HG03025 (cell line): Measurements from ENCODE around the gene GALNT17.
"Not testable (repeated sequence)": the region's sequence is repeated elsewhere in the genome, so short reads cannot be mapped to it uniquely, and the experiment has no call there.

ENCODE experiments used
- ATAC-seq: cut with Tn5 transposase; IDR thresholded peaks from one replicate; pipeline ENCODE4 v1.9.1; 2021; ENCODE audit warnings: mild to moderate bottlenecking, moderate library complexity; ENCODE audit not compliant: unreplicated experiment, low FRiP score

Gene GALNT17

DNA sequence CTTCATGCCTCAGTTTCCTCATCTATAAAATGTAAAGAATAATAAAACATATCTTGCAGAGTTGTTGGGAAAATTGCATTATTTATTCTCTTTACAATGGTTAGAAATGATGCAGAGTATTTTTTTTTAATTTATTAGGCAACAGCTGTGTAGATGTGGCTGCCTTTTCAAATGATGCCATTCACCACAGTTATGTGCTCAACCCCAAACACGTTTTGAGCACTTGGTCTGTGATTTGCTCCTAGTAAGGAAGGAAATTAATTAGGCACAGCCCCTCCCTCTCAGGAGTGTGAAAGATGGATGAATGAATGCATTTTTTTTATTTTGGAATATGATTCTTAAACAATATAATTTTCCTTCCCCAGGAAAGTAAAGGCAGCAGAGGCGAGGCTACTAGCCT, 575.1 kb downstream of the GALNT17 start:
- no peak for ATAC-seq

DNA sequence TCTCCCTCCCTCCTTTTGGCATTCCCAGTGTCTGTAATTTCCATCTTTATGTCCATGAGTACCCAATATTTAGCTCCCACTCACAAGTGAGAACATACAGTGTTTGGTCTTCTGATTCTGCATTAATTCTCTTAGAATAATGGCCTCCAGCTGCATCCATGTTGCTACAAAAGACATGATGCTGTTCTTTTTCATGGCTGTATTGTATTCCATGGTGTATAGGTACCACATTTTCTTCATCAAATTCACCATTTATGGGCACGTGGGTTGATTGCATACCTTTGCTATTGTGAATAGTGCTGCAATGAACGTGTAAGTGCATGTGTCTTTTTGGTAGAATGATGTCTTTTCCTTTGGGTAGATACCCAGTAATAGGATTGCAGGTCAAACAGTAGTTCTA, 576.8 kb downstream of the GALNT17 start:
- no peak for ATAC-seq

DNA sequence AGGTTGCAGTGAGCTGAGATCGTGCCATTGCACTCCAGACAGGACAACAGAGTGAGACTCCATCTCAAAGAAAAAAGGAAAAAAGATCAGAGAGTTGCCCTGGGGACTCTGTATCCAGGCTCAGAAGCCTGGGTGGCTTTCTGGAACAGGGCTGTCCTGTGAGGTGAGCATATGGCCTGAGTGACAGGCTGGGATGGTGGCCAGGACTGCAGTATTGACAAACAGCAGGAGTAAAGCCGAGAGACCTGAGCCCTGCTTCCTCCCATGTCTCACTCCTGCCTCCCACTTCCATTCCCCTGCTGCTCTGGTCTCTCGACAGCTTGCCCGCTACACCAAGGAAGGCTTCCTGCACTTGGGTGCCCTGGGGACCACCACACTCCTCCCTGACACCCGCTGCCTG, 578.5 kb downstream of the GALNT17 start:
- no peak for ATAC-seq

DNA sequence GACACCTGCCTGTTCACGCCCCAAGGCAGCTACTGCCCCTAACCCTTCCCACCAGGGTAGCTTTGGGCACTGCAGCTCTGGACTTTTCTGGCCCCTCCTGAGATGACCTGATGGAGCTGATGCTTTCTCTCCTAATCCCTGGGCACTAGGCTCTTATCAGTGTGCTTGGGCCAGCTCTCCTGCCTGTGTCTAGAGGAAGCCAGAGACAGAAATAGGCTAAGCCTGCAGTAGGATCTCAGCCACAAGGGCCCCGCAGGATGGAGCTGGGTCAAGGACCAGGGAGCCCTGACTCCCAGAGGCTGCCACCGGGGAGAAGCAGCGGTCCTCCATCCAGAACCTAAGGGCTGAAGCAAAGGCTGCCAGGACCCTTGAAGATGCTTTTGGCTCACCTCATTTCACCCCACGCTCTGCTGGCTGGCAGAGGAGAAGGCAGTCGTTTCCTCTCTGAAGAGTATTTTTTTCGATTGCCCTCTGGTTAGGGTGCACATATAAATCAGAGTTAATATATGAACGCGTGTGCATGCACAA, 580.8 kb downstream of the GALNT17 start:
- ATAC-seq: no peak

DNA sequence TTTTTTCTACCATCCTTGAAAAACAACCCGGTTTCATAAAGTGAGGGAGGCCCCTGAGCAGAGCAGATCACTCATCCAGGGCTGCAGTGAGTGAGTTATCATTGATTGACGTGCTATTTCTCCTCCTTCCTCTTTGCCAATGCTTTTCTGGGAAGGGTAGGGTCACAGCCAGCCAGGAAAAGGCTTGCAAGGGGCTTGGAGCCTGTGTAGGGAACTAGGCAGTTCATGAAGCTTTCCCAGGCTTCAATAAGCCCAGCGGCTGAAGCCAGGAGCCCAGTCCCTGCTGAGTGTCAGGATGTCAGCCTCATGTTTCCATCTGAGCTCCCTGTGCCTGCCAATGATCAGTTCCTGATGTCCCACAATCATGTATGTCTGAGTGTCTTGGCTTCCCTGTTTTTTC, 584.7 kb downstream of the GALNT17 start:
- ATAC-seq: no peak

DNA sequence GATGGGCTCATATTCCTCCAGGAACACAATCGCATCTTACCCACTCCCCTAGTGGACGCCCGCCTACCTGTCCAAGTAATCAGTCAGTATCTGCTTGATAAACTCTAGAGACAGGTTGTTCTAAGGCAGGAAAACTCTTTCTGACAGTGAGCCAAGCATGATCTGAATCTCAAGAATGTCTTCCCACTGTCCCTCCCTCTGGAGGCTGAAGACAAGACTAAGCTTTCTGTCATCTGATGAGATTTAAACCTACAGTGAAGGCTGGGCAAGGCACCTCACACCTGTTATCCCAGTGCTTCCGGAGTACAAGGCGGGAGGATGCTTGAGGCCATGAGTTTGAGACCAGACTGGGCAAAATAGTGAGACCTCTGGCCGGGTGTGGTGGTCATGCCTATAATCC, 586.6 kb downstream of the GALNT17 start:
- no peak for ATAC-seq

DNA sequence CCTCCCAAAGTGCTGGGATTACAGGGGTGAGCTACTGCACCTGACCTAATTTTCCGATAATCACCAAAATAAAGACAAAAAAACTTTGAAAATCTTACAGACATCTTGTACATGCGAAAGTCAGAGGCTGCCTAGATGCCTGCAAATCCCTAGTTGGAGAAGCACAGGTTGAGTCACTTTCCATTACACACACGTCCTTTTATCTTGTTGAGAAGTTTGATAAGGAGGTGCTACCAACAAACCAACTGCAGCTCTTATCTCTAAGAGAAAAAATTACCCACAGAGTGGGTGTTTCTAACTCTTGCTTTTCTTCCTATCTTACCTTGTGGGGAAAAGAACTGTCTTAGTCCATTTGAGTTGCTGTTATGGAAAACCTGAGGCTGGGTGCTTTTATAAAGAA, 589.8 kb downstream of the GALNT17 start:
- no peak for ATAC-seq

DNA sequence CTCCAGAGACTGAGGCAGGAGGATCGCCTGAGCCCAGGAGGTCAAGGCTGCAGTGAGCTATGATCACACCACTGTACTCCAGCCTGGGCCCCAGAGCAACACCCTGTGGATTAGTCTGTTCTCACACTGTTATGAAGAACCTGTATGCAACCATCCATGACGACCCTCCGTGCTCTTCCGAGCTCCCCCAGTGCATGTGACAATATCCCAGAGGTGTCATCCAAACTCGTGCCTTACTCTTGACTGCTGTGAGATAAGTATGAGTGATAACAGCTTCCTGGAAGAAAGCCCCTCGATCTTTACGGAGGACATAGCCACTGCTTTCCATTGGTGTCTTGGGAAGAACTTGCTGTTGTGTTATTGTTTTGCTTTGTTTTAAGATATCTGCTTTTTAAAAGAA, 591.9 kb downstream of the GALNT17 start:
- ATAC-seq: no peak

DNA sequence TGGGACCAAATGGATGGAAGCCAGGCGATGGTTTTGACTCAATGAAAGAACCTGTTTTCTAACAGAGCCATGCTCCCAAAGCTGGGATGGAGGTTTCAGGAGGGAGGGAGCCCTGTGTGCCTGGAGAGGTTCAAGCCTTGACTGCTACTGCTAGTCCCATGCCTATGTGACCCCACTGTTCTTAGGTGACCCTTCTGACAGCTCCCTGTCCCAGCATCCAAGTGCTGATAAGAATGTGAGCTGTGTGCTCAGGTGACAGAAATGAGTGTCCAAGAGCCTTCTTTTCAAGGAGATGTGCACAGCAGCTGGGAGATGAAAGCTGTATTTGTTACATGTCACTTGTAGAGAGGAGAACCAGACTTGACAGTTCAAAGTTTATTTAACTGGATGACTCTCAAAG, 595.4 kb downstream of the GALNT17 start:
- ATAC-seq: no peak

DNA sequence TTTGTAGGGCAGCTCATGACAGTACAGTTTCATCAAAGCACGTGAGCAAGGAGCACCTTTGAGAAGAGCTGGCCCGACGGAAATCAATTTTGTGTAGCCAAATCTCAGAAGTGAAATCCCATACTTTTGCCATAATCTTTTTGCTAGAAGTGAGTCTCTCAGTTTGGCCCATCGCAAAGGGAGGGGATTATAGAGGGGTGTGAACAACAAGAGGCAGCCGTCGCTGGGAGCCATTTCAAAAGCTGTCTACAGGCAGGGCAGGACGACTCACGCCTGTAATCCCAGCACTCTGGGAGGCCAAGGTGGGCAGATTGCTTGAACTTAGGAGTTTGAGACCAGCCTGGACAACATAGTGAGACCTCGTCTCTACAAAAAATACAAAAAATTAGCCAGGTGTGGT, 599.8 kb downstream of the GALNT17 start:
- no peak for ATAC-seq

DNA sequence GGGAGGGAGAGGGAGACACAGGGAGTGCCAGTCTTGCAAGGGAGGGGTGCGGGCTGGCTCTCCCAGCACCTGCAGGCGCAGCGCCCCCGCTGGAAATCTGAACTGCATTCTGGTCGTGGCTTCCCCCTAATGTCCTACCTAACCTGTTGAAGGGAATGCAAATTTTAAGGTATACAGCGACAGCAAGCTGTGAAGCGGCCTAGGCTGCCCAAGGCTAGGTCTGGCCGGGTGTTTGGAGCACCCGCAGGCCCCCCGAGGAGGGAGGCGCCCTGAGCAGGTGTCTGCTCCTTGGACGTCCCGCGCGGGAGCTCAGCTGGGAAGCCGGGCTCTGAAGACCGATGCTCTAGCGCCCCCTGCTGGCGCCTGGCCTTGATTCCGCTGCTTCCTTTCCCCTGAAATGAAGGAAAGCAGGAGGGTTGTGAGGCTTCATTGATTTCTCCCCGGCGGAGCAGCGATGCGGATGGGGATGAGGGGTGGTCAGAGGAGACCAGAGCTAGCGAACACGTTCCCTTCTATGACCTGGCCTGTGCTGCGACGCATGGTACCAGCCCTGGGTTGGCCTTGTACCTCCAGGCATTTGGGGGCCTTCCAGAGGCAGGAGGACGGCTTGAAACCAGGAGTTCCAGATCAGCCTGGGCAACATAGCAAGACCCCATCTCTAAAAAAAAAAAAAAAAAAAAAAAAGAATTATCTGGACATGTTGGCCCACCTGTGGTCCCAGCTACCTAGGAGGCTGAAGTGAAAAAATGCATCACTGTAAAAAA, 601.3 kb downstream of the GALNT17 start:
- ATAC-seq: no peak

DNA sequence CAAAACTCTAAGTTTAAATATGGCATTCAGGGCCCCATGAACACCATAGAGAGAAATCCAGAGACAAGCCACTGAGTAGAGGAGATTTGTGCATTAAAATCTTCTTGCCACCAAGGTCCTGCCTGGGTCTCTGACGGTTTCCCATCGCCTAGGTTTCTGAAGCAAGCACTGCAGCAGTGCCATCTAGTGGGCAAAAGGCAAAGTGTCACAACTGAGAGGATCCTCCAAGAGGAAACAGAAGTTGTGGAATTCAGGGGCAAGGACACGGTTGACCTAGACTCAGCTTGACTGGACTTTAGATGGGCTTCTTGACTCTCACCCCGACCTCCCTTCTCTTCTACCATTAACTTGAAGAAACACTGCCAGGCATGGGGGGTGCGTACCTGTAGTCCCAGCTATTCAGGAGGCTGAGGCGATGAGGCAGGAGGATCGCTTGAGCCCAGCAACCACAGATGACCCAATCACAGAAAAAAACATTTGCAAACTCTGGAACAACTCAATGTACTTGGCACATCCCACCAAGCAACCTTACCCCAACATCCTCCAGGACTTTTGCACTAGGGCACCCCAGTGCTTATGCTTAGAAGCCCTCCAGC, 604.1 kb downstream of the GALNT17 start:
- ATAC-seq: no peak

DNA sequence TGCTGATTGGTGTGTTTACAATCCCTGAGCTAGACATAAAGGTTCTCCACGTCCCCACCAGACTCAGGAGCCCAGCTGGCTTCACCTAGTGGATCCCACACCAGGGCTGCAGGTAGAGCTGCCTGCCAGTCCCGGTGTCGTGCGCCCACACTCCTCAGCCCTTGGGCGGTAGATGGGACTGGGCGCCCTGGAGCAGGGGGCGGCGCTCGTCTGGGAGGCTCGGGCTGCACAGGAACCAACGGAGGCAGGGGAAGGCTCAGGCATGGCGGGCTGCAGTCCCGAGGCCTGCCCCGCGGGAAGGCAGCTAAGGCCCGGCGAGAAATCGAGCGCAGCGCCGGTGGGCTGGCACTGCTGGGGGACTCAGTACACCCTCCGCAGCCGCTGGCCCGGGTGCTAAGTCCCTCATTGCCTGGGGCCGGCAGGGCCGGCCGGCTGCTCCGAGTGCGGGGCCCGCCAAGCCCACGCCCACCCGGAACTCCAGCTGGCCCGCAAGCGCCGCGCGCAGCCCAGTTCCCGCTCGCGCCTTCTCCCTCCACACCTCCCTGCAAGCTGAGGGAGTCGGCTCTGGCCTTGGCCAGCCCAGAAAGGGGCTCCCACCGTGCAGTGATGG, 606.1 kb downstream of the GALNT17 start:
- not testable (repeated sequence) for ATAC-seq

DNA sequence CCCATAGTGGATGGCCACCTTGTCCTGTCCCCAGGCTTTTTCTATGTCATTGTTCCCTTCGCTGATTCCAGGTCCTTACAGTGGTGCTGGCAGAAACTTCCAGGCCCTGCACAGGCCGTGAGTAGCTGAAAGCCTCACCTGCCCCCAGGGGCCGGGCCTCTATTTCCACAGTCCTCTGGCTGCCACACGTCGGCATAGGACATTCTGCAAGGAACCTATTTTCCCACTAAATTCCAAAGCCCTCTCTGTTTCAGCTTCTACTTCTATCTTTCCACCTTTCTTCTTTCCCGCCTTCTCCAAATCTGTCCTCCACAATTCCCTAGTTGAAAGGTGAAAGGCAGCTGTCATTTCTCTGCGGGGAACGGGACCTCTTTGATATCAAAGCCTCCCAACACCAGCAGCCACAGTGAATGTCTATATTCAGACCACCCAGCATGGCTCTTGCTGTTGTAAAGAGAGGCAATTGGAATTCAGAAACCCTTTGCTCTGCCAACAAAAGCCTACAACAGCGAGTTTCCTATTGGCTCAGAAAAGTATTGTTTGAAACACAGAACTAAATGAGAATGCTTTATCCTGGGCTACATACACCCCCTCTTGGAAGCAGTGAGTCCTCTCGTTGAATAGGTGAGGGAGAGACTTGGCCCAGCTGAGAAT, 607.7 kb downstream of the GALNT17 start:
- ATAC-seq: no peak

DNA sequence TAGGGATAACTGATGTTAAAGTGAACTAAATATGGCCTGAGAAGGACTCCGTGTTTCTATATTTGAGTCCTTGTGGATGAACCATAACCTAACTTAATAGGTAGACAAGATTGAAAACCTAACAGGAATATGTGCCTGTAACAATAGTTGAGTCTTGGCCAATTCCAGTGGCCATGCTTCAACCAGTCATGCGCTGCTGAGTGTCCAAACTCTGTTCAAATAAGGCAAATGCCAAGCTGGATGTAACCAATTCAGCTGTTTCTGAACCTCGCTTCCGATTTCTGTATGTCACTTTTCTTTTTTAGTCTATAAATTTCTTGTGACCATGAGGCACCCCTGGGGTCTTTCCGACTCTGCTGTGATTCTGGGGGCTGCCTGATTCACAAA, 608.2 kb downstream of the GALNT17 start:
- ATAC-seq: no peak

DNA sequence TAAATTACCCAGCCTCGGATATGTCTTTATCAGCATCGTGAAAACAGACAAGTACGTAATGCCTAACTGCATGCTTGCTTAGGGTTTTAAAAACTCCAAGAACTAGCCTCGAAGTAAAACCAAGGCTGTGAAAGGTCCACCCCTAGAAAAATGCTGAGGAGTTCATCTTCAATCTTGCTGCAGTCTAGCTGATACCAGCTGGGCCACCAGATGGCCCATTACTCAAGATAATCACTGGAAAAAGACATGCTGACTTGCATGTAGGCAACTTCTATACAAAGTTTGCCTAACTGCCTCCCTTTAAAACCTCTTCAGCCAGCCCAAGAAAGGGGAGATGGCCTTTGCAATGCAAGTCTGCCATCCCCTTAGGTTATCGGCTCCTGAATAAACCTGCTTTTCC, 614.1 kb downstream of the GALNT17 start:
- no peak for ATAC-seq

DNA sequence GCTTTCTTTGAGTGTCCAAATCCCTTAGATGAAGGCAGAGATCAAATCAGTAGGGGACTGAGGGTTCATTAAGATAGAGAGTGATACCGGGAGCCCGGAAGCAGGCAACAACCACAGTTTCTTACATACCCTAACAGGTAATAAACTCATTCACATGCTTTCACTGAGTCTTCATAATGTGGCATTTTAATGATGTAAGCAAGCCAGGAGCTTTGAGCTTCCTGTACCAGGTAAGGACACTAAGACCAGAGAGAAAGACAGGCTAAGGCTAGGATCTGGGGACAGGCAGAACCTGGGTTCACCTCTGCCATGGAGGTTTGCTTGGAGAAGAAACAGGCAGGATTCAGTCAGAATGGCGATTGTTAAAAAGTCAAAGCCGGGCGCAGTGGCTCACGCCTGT, 618.3 kb downstream of the GALNT17 start:
- no peak for ATAC-seq

DNA sequence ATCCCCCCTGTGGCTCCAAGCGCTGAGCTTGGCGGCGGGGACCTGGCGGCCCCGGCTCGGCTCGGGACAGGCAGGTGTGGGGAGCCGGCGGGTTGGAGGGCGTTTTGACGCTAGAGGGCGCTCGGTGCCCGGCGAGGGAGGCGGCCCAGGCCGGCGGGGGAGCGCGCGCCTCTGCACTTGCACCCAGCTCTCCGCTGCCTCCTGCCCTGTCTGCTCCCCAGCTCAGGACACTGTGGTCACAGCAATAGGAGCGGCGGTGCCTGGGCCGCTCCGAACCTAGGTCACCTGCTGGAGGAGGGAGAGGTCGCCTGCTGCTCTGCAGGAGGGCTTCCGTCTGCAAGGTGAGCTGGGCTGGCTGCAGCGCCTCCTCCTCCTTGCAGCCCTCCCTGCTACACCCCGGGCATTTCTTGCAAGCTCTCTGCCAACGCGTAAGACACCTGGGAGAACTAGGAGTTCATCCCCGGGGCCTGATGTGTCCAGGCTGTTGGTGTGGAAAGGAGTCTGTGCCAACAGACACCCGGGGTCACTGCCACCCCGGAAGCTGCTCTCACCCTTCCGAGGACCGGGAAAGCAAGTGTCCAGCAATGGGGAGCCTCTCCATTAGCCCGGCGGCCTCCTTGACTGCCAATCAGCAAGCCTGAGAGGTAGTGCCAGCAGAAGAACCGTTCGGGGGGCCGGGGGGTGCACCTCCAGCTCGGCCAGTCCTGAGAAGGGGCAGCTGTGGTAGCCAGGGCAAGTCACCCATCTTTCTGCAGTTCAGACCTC, 620.4 kb downstream of the GALNT17 start:
- ATAC-seq: no peak

DNA sequence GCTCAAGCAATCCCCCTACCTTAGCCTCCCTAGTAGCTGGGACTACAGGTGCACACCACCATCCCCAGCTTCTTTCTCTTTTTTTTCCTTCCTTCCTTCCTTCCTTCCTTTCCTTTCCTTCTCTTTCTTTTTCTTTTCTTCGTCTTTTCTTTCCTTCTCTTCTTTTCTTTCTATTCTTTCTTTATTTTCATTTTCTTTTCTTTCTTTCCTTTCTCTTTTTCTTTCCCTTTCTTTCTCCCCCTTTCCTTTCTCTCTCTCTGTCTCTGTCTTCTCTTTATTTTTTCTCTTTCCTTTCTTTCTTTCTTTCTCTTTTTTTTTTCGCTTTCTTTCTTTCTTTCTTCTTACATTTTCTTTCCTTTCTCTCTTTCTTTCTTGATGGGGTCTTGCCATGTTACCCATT, 621.3 kb downstream of the GALNT17 start:
- ATAC-seq: no peak

DNA sequence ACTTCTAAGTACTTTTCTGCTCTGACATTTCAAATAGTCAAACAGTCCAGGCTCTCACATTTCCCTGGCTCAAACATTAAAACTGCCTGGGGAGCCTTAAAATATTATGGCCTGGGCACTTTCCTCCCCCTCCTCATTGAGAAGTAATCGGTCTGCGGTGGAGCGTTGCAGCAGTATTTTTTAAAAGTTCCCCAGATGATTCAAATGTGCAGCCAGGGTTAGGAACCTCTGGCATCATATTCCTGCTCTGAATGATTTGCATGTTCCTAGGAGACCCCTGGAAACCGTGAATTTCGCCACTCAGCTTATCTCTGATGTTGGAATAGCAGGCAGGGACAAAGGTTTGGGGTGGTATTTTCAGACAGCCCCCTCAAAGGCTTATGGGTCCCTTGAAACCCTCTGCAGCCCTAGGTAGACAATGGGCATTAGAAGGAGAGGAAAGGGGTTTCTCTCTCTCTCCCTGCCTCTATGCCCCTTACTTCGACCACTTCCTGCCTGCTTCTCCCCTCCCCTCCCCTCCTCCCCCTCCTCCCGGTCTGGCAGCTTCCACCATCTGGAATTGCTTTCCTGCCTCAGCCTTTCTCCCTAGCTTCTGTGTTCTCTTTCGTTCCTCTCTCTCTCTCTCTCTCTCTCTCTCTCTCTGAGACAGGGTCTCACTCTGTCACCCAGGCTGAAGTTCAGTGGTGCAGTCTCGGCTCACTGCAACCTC, 622.2 kb downstream of the GALNT17 start:
- ATAC-seq: no peak
